GM12878 (cell line): ENCODE results near the gene ZNF763. TPM values are rescaled to one million over a fixed set of nuclear protein-coding genes. Genes with fewer than 3 reads are reported as not detected.
"Not testable (repeated sequence)": the region's sequence is repeated elsewhere in the genome, so short reads cannot be mapped to it uniquely, and the experiment has no call there.

Source experiments
- ATAC-seq: fragments of 200-7000 bp; cut with Tn5 transposase; 3 replicates; pipeline ENCODE4 v1.9.1; 2020; ENCODE audit warnings: mild to moderate bottlenecking, moderate library complexity
- BruUV-seq: library from RNA; stranded (reverse); fragments of 400-500 nt; replicated peaks from 2 replicates; lab custom pipeline; 2021; lab: Mats Ljungman, UMichigan
- CTCF ChIA-PET: fragments of 300-600 bp; sonication (Branson Sonifier 250); formaldehyde crosslinking; extraction: SDS; loops from one replicate; lab custom pipeline; 2021; ENCODE audit warnings: inconsistent platforms; lab: Yijun Ruan, JAX
- POLR2A ChIA-PET: fragments of 350-600 bp; formaldehyde crosslinking; extraction: SDS; loops from one replicate; lab custom pipeline; 2021; ENCODE audit warnings: inconsistent platforms; lab: Charles Lee
- RAD21 ChIA-PET: fragments of 300-600 bp; sonication (Branson Sonifier 250); formaldehyde crosslinking; loops from one replicate; lab custom pipeline; 2023; ENCODE audit warnings: antibody characterized with exemption; ENCODE audit not compliant: unreplicated experiment; lab: Charles Lee
- SMC1A ChIA-PET: fragments of 300-600 bp; sonication (Branson Sonifier 250); formaldehyde crosslinking; loops from one replicate; lab custom pipeline; 2023; ENCODE audit not compliant: unreplicated experiment, uncharacterized antibody; lab: Charles Lee
- DNase-seq: peaks from one replicate; pipeline ENCODE4 v3.0.0-alpha.2; 2011; ENCODE audit warnings: low read depth, low spot score
- FAIRE-seq: peaks from 3 replicates; lab custom pipeline; 2011; peaks lifted over from hg19 to GRCh38; lab: Jason Lieb, UNC
- H2AFZ ChIP-seq: 2 replicates; pipeline ENCODE4 v1.6.0; 2011; ENCODE audit warnings: low read depth, low read length, control low read depth; ENCODE audit not compliant: control insufficient read depth
- H3K27ac ChIP-seq: 2 replicates; pipeline ENCODE4 v1.5.1; 2011; ENCODE audit warnings: control low read depth; ENCODE audit not compliant: control insufficient read depth, insufficient read depth
- H3K27me3 ChIP-seq, 2 experiments: replicated peaks in 1 of 2; 2 replicates each; pipeline versions ENCODE4 v1.6.0 to v1.6.1; 2011; ENCODE audit warnings: low read length in 1 of 2; ENCODE audit not compliant: control insufficient read depth in 2 of 2, insufficient read depth in 2 of 2
- H3K36me3 ChIP-seq, 2 experiments: 2 replicates each; pipeline ENCODE4 v1.5.1; 2011; ENCODE audit warnings: low read length in 1 of 2; ENCODE audit not compliant: control insufficient read depth in 2 of 2, insufficient read depth in 2 of 2
- H3K4me1 ChIP-seq: 2 replicates; pipeline ENCODE4 v1.6.1; 2011; ENCODE audit warnings: mild to moderate bottlenecking, low read length, moderate library complexity, mixed read lengths; ENCODE audit not compliant: control insufficient read depth, insufficient read depth
- H3K4me2 ChIP-seq: 2 replicates; pipeline ENCODE4 v1.6.0; 2011; ENCODE audit warnings: control low read depth; ENCODE audit not compliant: control insufficient read depth, insufficient read depth
- H3K4me3 ChIP-seq: fragments of 200-600 bp; sonication (generic); 2 replicates; pipeline ENCODE4 v1.5.1; 2016
- H3K79me2 ChIP-seq: 2 replicates; pipeline ENCODE4 v1.6.0; 2011; ENCODE audit warnings: low read length; ENCODE audit not compliant: control insufficient read depth, insufficient read depth
- H3K9ac ChIP-seq: 2 replicates; pipeline ENCODE4 v1.8.0; 2011; ENCODE audit warnings: low read length, control low read depth, mixed read lengths; ENCODE audit not compliant: control insufficient read depth, insufficient read depth
- H3K9me3 ChIP-seq: replicated peaks from 3 replicates; pipeline ENCODE4 v1.5.1; 2011; ENCODE audit warnings: mild to moderate bottlenecking, low read length; ENCODE audit not compliant: control insufficient read depth, insufficient read depth
- H4K20me1 ChIP-seq: 2 replicates; pipeline ENCODE4 v1.6.0; 2011; ENCODE audit not compliant: control insufficient read depth, insufficient read depth
- CHD4 ChIP-seq: fragments of 200-600 bp; sonication (generic); IDR thresholded peaks from 2 replicates; pipeline ENCODE4 v1.6.1; 2016; ENCODE audit warnings: mild to moderate bottlenecking
- HCFC1 ChIP-seq: fragments of 150-350 bp; IDR thresholded peaks from 2 replicates; pipeline ENCODE4 v1.6.1; 2014; ENCODE audit warnings: low read length
- KLF5 ChIP-seq: fragments of 450-650 bp; IDR thresholded peaks from 2 replicates; pipeline ENCODE4 v1.6.1; 2014; ENCODE audit warnings: mild to moderate bottlenecking; ENCODE audit not compliant: partially characterized antibody
- LARP7 ChIP-seq: fragments of 450-650 bp; IDR thresholded peaks from 2 replicates; pipeline ENCODE4 v1.6.1; 2017; ENCODE audit warnings: mild to moderate bottlenecking
- PML ChIP-seq: IDR thresholded peaks from 2 replicates; pipeline ENCODE4 v1.6.1; 2012; ENCODE audit warnings: low read length, inconsistent platforms
- TBL1XR1 ChIP-seq: IDR thresholded peaks from 2 replicates; pipeline ENCODE4 v1.6.1; 2012; ENCODE audit warnings: low read depth, low read length, improper control_type of control experiment
- WGBS: methylation state at CpG from one replicate; pipeline ENCODE4 v1.1.6; 2016; ENCODE audit warnings: low lambda C conversion rate; ENCODE audit not compliant: insufficient replicate concordance, insufficient coverage; ENCODE audit errors: missing lambda C conversion rate; 5-methylcytosine and 5-hydroxymethylcytosine counted together
- in situ Hi-C: fragments of 300-500 bp; cut with MboI; formaldehyde crosslinking; loops from 9 replicates; pipeline ENCODE4 v1.14.3; 2018; ENCODE audit warnings: mixed read lengths
- intact Hi-C: fragments of 100-400 bp; cut with micrococcal nuclease; formaldehyde crosslinking; loops from one replicate; pipeline ENCODE4 v1.14.2; 2022; ENCODE audit not compliant: unreplicated experiment
- polyA plus RNA-seq, 11 experiments: library from polyadenylated mRNA; depleted of rRNA in 4 of 11; unstranded in 6 of 11; stranded (reverse) in 5 of 11; fragments of >200 nt; fragmentation: Nextera tagmentation in 4 of 11; fragmentation: Illumina TruSeq in 1 of 11; extraction: Ambion mirVana in 4 of 11; extraction: Trizol in 1 of 11; gene quantifications; 1 replicate in 1 of 11; 2 replicates in 10 of 11; pipeline versions ENCODE4 v1.2.1 to v1.2.3, GENCODE V29; 2011 to 2016; ENCODE audit warnings: inconsistent platforms in 2 of 11, missing spikeins in 2 of 11, low read depth in 1 of 11
- total RNA-seq, 4 experiments: library from RNA; depleted of rRNA in 3 of 4; stranded (reverse); fragments of >200 nt in 3 of 4; fragmentation: Illumina TruSeq in 1 of 4; extraction: Trizol in 1 of 4; gene quantifications; 2 replicates each; pipeline versions ENCODE4 v1.2.1 to v1.2.3, GENCODE V29; 2013 to 2021
- TF ChIP-seq, protein P1 (sequence below): fragments of 450-650 bp; IDR thresholded peaks from 2 replicates; pipeline ENCODE4 v1.6.1; 2017; ENCODE audit warnings: antibody characterized with exemption, mild to moderate bottlenecking, moderate library complexity

Gene ZNF763
- total and polyA plus RNA-seq, 10 of the 15 experiments (the other 5 are each of a cell fraction or from before 2014, with no cell fraction given) = 0.62 to 1.8 (median 1.1) TPM

DNA sequence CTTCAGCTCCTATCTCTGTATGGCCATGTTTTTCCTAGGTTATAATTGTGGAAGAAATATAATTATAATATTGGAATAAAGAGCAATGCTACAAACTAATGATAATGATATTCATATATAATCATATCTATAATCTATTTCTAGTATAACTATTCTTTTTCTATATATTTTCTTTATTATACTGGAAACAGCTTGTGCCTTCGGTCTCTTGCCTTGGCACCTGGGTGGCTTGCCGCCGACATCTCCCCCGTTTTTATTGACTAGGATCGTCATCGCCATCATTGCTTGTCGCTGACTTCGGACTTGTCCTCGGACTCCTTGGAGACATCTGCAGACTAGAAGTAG is 24.2 kb downstream of the ZNF763 start:
- Histone ChIP-seq H3K4me3 (no peak overlapping the region), H3K36me3 (no peaks in the 10 kb centered on the region; a peak in 2 of 4 replicates), H4K20me1 (no peaks in the 10 kb centered on the region), H3K9me3 (no peaks in the 10 kb centered on the region; the same call in 2 of the 3 replicates), H2AFZ (no peak overlapping the region), H3K4me2 (peak overlapping the region; percentile 87; the same call in 1 of the 2 replicates), H3K9ac (no peak overlapping the region), H3K4me1 (no peaks in the 10 kb centered on the region), H3K79me2 (peaks cover 20% of the 10 kb centered on the region), H3K27ac (peak overlapping the region; percentile 82; the same call in 1 of the 2 replicates), H3K27me3 (no peaks in the 10 kb centered on the region)
- in situ Hi-C loops = no loop called here
- ATAC-seq (no peak), FAIRE-seq (no peak), DNase-seq (no peak)
- CTCF ChIA-PET = interaction anchor here (0.6 to 12.9 kb wide), 24 partner anchors 11 to 809 kb away, joined by 3 to 181 read pairs (median 7); partner anchors contain the start of genes ZNF20, ZNF433, ZNF491 and ZNF700
- TF ChIP-seq, protein P1, sequence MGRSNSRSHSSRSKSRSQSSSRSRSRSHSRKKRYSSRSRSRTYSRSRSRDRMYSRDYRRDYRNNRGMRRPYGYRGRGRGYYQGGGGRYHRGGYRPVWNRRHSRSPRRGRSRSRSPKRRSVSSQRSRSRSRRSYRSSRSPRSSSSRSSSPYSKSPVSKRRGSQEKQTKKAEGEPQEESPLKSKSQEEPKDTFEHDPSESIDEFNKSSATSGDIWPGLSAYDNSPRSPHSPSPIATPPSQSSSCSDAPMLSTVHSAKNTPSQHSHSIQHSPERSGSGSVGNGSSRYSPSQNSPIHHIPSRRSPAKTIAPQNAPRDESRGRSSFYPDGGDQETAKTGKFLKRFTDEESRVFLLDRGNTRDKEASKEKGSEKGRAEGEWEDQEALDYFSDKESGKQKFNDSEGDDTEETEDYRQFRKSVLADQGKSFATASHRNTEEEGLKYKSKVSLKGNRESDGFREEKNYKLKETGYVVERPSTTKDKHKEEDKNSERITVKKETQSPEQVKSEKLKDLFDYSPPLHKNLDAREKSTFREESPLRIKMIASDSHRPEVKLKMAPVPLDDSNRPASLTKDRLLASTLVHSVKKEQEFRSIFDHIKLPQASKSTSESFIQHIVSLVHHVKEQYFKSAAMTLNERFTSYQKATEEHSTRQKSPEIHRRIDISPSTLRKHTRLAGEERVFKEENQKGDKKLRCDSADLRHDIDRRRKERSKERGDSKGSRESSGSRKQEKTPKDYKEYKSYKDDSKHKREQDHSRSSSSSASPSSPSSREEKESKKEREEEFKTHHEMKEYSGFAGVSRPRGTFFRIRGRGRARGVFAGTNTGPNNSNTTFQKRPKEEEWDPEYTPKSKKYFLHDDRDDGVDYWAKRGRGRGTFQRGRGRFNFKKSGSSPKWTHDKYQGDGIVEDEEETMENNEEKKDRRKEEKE = no peak
- TF ChIP-seq TBL1XR1 (no peak), PML (no peak), HCFC1 (no peak), CHD4 (no peak), KLF5 (no peak), LARP7 (no peak)
- WGBS = 59% methylated on average over 9 of the region's 9 CpGs
- intact Hi-C loops = loop anchor here (2.0 kb wide), 1 partner anchor 64 kb away; the partner anchor contains the start of gene ZNF878
- POLR2A ChIA-PET = interaction anchor here (0.8 to 3.8 kb wide), 6 partner anchors 11 to 66 kb away, joined by 3 to 37 read pairs (median 8); partner anchors contain the start of genes ZNF700 and ZNF763
- SMC1A ChIA-PET = interaction anchor here (0.8 to 10.5 kb wide), 9 partner anchors 10 to 191 kb away, joined by 3 to 133 read pairs (median 13); partner anchors contain the start of genes ZNF20, ZNF491, ZNF700 and ZNF763
- RAD21 ChIA-PET = interaction anchor here (1.0 to 9.2 kb wide), 17 partner anchors 9 to 429 kb away, joined by 3 to 105 read pairs (median 5); partner anchors contain the start of genes ZNF20, ZNF491, ZNF563 and ZNF700
- no TSS peak for BruUV-seq

DNA sequence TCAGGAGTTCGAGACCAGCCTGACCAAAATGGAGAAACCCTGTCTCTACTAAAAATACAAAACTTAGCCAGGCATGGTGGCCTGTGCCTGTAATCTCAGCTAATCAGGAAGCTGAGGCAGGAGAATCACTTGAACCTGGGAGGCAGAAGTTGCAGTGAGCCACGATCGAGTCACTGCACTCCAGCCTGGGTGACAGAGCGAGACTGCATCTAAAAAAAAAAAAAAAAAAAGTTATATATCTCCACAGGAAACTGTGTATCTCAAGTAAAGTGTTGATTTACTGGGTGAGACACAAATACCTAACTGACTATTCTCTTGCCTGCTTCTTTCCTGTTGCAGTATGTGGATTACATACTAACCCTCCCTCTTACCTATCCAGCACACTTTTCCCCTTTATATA is 27.1 kb downstream of the ZNF763 start:
- FAIRE-seq, H3K27me3 ChIP-seq, H3K36me3 ChIP-seq, H3K27ac ChIP-seq, DNase-seq, H3K4me3 ChIP-seq, H4K20me1 ChIP-seq, H3K4me1 ChIP-seq, H3K9ac ChIP-seq, BruUV-seq, H3K9me3 ChIP-seq, H2AFZ ChIP-seq, ATAC-seq, in situ Hi-C loops, H3K4me2 ChIP-seq, POLR2A ChIA-PET, intact Hi-C loops: not testable (repeated sequence)
- 42% methylated on average over 3 of the region's 4 CpGs for WGBS
- RAD21 ChIA-PET = interaction anchor here (1.1 to 9.2 kb wide), 4 partner anchors 8 to 68 kb away, joined by 3 to 105 read pairs (median 6); partner anchors contain the start of genes ZNF700 and ZNF878
- CTCF ChIA-PET = interaction anchor here (0.9 to 12.9 kb wide), 9 partner anchors 8 to 194 kb away, joined by 3 to 181 read pairs (median 5); partner anchors contain the start of genes ZNF491, ZNF700, ZNF763 and ZNF878
- SMC1A ChIA-PET = interaction anchor here (0.8 to 10.5 kb wide), 7 partner anchors 8 to 68 kb away, joined by 3 to 133 read pairs (median 4); partner anchors contain the start of genes ZNF433, ZNF700 and ZNF763
- peaks cover 25% of the 10 kb centered on the region for H3K79me2 ChIP-seq
